HG03354 (cell line): Measurements from ENCODE around the gene POU3F2.

Experiments
- ATAC-seq: cut with Tn5 transposase; IDR thresholded peaks from one replicate; pipeline ENCODE4 v1.9.1; 2021; ENCODE audit warnings: mild to moderate bottlenecking; ENCODE audit not compliant: unreplicated experiment, poor library complexity, severe bottlenecking

The POU3F2 gene

DNA sequence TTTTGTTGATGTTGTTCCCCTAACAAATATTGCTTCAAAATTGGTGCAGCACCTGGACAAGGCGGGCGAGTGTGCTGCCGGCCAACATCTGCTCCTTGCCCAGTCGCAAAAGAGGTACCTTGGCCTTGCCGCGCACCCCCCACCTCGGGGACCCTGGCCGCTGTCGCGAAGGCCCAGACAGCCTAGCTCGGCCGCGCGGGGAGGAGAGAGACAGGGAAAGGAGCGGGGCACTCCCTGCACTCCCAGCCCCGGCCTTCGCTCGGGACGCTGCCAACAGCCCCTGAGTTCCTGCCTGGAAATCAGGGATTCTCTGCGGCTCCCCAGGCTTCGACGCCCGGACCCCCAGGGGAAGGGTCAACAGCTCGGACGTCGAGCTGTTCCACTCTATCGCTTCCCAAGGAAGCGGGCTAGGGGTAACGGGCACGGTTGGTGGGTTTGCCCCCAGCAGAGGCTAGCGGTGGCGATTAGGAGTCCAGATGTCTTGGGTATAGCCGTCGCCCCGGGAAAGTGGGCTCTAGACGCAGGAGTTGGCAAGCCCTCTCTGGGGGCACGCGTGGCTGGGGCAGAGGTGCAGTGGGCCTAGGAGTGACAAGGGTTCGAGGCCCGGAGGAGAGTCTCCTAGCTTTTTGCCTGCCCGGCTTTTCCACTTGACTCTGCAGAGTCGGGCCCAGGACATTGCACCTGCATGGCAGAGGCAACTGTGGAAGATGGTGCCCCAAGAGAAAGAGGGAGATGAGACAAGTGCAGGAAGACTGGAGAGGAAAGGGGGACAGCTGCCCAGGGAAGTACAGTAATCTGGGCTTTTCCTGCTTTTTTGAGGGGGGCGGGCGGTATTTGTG is 8.2 kb downstream of the POU3F2 start:
- no peak for ATAC-seq

GRCh38 chr6:98843271-98844243 is 9.2 kb downstream of the POU3F2 start:
- ATAC-seq: no peak

DNA sequence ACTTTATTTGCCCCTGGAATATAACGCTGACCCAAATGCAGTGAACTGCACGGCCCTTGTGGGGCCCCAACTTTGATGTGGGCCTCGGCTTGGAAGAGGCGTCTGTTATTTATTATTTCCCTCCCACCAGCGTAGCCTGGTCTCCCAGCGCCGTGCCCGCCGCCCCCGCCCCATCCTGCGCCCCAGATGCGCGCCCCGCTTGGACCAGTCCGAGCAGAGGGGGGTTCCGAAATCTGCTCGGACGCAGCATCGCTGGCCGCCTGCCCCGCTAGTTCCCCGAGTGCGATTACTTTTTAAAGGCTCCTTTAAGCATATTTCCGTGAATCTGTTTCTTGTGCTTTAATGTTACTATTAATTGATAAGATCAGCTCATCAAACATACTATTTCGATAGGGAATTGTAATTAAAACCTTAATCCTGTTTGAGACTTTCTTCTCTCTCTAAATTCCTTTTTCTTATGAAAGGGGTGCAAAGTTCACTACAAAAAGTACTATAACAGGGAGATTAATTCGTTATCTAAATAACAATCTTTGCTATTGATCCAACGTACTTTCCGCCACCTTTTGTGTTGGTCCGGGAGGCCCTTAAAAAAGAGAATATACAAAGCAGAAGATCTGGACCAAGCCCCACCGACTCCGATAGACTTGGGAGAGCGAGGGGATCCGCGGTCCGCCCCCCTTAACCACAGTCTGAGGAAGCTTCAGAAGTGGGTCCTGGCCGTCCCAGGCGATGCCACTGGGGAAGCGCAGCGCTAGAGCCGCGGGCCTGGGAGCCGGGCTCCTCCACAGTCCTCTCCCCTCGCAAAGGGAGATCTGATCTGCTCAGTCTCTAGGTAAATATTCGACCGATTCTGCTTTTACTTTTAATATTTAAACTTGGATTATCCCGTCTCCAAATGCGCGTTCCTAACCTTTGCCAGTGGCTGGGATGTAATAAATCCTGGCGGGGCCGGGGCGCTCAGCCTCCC is 10.2 kb downstream of the POU3F2 start:
- ATAC-seq: no peak

DNA sequence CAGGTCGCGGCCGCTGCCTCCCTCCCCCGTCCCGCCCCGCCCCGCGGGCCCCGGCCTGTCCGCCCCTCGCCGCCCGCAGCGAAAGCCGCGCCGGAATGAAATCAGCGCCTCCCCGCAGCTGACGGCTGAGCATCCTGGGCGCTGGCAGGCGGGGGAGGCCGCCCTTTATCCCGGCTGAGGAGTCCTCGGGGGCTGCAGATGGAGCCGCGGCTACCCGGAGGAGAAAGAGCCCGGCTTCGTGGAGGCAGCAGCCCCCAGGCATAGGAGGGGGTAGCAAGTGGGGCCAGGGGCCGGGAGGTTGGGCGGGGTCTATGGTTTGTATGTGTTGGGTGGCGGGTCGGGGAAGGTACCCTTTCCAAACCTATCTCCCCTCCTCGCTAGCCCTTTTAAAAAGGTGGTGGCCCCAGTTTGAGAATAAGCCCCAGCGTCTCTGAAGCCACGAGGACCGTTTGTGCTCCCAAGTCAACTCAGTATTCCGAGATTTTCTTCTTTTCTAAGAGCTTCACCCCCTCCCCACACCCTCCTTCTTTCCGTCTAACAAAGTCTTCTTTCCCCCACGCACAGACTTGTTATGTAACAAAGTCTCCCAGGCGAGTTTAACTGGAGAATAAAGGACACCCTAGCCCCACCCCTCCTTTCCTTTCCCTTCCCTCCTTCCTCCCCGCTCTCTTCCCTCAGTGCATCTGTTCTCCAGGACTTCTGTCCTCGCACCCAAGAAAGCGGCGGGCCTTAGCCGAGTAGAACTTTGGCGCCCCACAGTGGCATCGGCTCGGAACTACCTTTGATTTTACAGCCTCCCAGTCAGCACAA is 11.0 kb downstream of the POU3F2 start:
- peak; percentile 59 for ATAC-seq

GRCh38 chr6:98846021-98846380 is 11.6 kb downstream of the POU3F2 start:
- ATAC-seq: no peak

DNA sequence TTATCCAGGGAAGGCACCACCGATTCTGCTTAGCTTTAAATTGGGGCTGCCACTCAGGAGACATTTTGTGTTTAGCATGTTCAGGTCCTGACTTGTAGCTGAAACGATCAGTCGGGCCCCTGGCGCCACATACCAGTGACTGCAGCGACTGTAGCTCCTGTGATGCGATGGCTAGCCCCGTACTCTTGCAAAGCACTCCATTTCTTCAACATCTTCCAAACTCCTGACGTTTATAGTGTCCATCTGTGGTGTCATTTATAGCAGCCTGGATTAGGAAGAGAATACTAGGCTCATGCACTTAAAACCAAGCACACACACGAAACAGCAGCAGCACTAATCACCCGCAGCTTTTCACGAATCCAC is 13.0 kb downstream of the POU3F2 start:
- no peak for ATAC-seq

DNA sequence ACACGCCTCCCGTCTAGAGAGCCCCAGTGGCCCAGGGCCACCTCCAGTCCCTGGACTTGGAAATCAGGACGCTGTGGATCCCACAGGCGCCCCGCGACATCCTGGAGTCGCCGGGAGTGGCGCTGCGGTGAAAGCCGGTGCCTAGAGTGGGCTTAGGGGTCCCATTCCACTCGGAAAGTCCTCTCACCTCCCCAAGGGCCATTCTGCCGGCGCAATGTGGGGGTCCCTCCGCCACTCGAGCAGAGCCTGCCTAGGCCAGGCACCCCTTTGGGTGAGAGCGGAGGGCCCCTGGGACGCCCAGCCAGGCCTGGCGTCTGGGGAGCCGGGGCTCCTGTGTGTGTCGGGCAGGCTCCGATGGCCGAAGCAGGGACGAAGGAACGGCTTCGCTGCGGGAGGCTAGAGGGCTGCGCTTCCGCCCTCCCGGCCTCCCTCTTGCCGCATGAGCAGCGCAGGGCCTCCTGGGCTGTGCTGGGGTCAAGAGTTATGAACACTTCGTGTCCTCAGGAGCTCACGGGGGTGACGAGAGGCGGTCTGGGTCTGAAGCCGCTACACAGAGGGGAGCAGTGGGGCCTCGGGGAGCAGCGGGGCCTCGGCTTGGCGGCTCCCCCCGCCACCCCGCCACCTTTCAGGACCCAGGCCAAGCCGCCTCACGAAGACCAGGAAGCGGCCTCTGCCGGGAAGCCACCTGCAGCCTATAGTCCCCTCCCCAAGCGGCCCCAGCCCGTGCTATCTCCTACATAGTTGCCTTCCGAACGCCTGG is 13.6 kb downstream of the POU3F2 start:
- ATAC-seq: peak; percentile 56

GRCh38 chr6:98848539-98849242 is 14.3 kb downstream of the POU3F2 start:
- ATAC-seq: no peak

DNA sequence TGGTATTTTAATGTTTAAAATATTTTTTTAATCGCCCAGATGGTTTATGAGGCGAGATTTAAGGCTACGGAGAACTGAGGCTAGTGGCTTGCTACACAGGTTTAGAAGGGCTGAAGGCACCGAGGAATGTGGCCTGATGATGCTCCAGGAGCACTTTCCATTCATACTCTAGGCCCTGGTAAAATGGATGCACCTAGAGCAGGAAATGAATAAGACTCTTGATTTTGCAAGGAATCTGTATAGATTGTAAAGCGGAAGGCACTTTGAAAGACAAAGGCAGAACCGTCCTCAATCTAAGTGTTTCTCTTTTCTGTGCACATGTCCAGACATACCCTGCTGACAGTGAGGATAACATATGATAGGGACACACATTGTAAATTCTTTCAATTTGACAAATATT is 30.1 kb downstream of the POU3F2 start:
- no peak for ATAC-seq

DNA sequence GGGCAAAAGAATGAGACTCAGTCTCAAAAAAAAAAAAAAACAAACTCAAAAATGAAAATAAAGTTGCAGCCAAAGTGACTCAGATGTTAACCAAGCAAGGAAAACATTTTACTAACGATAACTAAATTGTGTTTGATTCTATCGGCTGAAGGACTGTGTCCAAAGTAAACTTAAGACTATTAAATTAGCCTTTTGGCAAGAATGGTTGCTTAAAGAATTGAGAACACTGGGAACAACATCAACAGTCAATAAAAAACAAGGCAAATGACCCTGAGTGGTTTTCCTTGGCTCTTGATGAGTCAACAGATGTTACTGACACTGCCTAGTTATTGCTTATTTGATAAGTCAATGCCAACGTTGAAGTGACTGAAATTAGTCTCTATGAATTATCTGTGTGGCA is 36.7 kb downstream of the POU3F2 start:
- no peak for ATAC-seq

DNA sequence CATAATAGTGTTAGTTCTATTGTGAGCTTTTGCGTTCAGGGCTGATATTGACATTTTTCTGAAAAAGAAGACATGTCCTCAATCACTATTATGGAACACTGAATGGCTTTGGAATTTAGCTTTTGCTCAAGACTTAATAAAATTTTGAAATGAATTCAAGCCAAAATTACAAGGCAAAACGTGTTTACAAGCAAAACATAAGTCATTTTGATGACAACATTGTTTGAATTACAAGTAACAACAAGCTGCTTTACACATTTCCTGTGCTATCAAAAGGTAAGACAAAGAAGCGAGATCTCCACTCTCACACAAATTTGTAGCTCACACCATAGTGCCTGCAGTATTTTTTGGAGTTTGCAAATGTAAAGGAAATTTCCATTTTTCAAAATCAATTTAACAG is 37.4 kb downstream of the POU3F2 start:
- ATAC-seq: no peak

GRCh38 chr6:98875375-98875774 is 41.0 kb downstream of the POU3F2 start:
- ATAC-seq: no peak

DNA sequence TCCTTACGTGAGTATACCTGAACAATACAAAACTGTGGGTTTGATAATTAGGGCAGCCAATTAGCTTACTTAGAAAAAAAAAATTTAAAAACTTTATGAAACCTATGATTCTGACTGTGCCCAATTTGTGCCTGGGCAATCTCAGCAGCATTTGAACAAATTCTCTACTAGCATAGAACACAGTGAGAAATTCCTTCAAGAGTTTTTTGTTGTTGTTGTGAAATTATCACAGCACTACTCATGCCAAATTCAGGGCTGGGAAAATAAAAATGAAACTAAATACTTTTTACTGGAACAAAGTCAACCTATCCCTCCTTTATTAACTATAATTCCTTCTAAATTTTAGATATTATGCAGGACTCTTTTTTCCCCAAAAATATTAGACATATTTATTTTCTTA is 42.9 kb downstream of the POU3F2 start:
- ATAC-seq: no peak

- ATAC-seq: peak; percentile 95
These were observed 46.1 kb downstream of the POU3F2 start for GRCh38 chr6:98880486-98880885.

DNA sequence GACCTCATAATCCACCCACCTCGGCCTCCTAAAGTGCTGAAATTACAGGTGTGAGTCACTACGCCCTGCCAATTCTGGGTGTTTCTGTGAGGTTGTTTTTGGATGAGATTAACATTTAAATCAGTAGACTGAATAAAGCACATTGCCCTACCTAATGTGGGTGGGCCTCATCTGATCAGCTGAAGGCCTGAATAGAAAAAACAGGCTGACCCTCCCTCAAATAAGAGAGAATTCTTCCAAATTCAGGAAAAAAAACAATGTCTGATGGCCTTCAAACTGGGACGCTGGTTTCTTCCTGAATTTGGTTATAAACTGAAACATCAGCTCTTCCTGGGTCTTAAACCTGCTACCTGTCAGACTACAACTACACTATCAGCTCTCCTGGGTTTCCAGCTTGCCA is 51.0 kb downstream of the POU3F2 start:
- ATAC-seq: no peak

DNA sequence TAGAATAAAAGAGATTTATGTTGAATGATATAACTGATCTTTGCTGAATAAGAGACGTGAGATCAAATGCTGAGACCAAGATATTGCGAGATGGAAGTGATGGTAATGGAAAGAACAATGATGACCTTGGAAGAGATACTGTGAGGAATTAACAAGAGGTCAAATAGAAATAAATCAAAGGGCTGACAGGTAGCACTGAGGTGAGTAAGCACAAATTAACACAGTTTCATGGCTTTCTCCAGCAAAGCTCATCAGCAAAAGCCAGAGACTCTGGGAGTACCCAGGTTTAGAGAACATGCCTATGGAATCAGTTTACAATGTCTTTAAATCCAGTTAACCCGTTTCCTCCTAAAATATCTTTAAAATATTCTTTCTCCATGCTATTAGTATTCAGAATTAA is 53.3 kb downstream of the POU3F2 start:
- ATAC-seq: no peak
